ENCODE results near the gene CLDN24. TPM values are rescaled to one million over a fixed set of nuclear protein-coding genes. Genes with fewer than 3 reads are reported as not detected.

The CLDN24 gene
- total RNA-seq, 1 donor from 2014 or later = not detected

- no peak for TF ChIP-seq CTCF (IDR thresholded peaks at IDR 0.05; ENCODE audit: unreplicated experiment)
- Mint-ChIP-seq H3K36me3 (no peaks in the 10 kb centered on the region), H3K27ac (no peak overlapping the region), H3K4me1 (peaks cover 14% of the 10 kb centered on the region), H3K27me3 (ENCODE audit: low read depth) (no peaks in the 10 kb centered on the region), H3K4me3 (no peak overlapping the region), H3K9me3 (no peaks in the 10 kb centered on the region)
- no peak for DNase-seq (ENCODE audit: low spot score in 2 of 2, unreplicated experiment in 2 of 2)
Measured at GRCh38 chr4:183350317-183351071, 28.3 kb upstream of the CLDN24 start.

GRCh38 chr4:183349673-183350072 is 27.4 kb upstream of the CLDN24 start:
- Mint-ChIP-seq H3K9me3 (no peaks in the 10 kb centered on the region), H3K36me3 (no peaks in the 10 kb centered on the region), H3K4me1 (peaks cover 7% of the 10 kb centered on the region), H3K27me3 (ENCODE audit: low read depth) (no peaks in the 10 kb centered on the region), H3K27ac (no peak overlapping the region), H3K4me3 (no peak overlapping the region)
- no peak for DNase-seq (ENCODE audit: low spot score in 2 of 2, unreplicated experiment in 2 of 2)
- no peak for TF ChIP-seq CTCF (IDR thresholded peaks at IDR 0.05; ENCODE audit: unreplicated experiment)

GRCh38 chr4:183348706-183349659 is 26.8 kb upstream of the CLDN24 start:
- DNase-seq (ENCODE audit: low spot score in 2 of 2, unreplicated experiment in 2 of 2) = no peak
- no peaks in the 10 kb centered on the region for H3K27me3 Mint-ChIP-seq (ENCODE audit: low read depth)
- no peak for TF ChIP-seq CTCF (IDR thresholded peaks at IDR 0.05; ENCODE audit: unreplicated experiment)
- H3K4me1 Mint-ChIP-seq = peaks cover 4% of the 10 kb centered on the region
- no peaks in the 10 kb centered on the region for H3K9me3 Mint-ChIP-seq
- H3K4me3 Mint-ChIP-seq = no peak overlapping the region
- no peak overlapping the region for H3K27ac Mint-ChIP-seq
- no peaks in the 10 kb centered on the region for H3K36me3 Mint-ChIP-seq

GRCh38 chr4:183348136-183348535 is 25.9 kb upstream of the CLDN24 start:
- TF ChIP-seq CTCF (IDR thresholded peaks at IDR 0.05; ENCODE audit: unreplicated experiment) = no peak
- Mint-ChIP-seq H3K36me3 (no peaks in the 10 kb centered on the region), H3K9me3 (no peaks in the 10 kb centered on the region), H3K27me3 (ENCODE audit: low read depth) (no peaks in the 10 kb centered on the region), H3K4me3 (no peak overlapping the region), H3K4me1 (peaks cover 2% of the 10 kb centered on the region), H3K27ac (no peak overlapping the region)
- no peak for DNase-seq (ENCODE audit: low spot score in 2 of 2, unreplicated experiment in 2 of 2)

GRCh38 chr4:183347566-183347965 is 25.3 kb upstream of the CLDN24 start:
- peaks cover 2% of the 10 kb centered on the region for H3K4me1 Mint-ChIP-seq
- no peak overlapping the region for H3K4me3 Mint-ChIP-seq
- no peaks in the 10 kb centered on the region for H3K27me3 Mint-ChIP-seq (ENCODE audit: low read depth)
- no peaks in the 10 kb centered on the region for H3K36me3 Mint-ChIP-seq
- H3K9me3 Mint-ChIP-seq = no peaks in the 10 kb centered on the region
- TF ChIP-seq CTCF (IDR thresholded peaks at IDR 0.05; ENCODE audit: unreplicated experiment) = no peak
- no peak for DNase-seq (ENCODE audit: low spot score in 2 of 2, unreplicated experiment in 2 of 2)
- no peak overlapping the region for H3K27ac Mint-ChIP-seq

All from mesothelial cell of epicardium (in vitro differentiated cells).